Thyroid gland (tissue), 4 donors: ENCODE data around the gene RGPD8.

Experiments used
- POLR2A ChIP-seq, 2 donors: fragments of 450-650 bp; IDR thresholded peaks; one replicate each; pipeline ENCODE4 v1.6.1; 2017; ENCODE audit warnings: antibody characterized with exemption in 2 of 2, mild to moderate bottlenecking in 2 of 2, moderate library complexity in 1 of 2
- TF ChIP-seq, protein P1 (sequence below), 6 experiments: fragments of 200-600 bp in 3 of 6; fragments of 450-650 bp in 3 of 6; sonication (generic) in 3 of 6; IDR thresholded peaks; one replicate each; pipeline ENCODE4 v1.5.1; 2016 to 2019; ENCODE audit warnings: antibody characterized with exemption in 6 of 6, mild to moderate bottlenecking in 2 of 6, inconsistent platforms in 1 of 6, moderate library complexity in 1 of 6

DNA sequence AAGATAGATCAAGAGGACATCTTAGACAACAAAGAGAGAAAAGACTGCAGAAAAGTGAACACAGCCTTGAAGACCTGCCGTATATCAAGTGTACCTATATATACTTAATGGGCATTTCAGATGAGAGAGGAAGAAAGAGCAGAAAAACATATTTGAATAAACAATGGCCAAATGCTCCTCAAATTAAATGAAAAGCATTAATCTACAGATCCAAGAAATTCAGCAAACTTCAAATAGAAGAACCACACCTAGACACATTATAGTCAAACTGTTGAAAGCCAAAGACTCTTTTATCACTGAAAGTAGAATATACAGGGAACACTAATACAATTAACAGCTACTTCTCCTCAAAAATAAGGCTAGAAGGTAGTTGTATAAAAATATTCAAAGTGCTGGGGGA, 29.8 kb upstream of the RGPD8 start:
- TF ChIP-seq, protein P1, sequence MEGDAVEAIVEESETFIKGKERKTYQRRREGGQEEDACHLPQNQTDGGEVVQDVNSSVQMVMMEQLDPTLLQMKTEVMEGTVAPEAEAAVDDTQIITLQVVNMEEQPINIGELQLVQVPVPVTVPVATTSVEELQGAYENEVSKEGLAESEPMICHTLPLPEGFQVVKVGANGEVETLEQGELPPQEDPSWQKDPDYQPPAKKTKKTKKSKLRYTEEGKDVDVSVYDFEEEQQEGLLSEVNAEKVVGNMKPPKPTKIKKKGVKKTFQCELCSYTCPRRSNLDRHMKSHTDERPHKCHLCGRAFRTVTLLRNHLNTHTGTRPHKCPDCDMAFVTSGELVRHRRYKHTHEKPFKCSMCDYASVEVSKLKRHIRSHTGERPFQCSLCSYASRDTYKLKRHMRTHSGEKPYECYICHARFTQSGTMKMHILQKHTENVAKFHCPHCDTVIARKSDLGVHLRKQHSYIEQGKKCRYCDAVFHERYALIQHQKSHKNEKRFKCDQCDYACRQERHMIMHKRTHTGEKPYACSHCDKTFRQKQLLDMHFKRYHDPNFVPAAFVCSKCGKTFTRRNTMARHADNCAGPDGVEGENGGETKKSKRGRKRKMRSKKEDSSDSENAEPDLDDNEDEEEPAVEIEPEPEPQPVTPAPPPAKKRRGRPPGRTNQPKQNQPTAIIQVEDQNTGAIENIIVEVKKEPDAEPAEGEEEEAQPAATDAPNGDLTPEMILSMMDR (IDR thresholded peaks at IDR 0.05) = no peak
- TF ChIP-seq POLR2A (IDR thresholded peaks at IDR 0.05) = no peak
